Naive B cell (primary cell): Measurements from ENCODE around the gene SLC13A5. TPM values are rescaled to one million over a fixed set of nuclear protein-coding genes. Genes with fewer than 3 reads are reported as not detected.

Source experiments
- ATAC-seq, 2 donors: fragments of 150-1000 bp; cut with Tn5 transposase; 2 replicates each; pipeline ENCODE4 v1.10.0; 2021; ENCODE audit warnings: low read depth in 2 of 2, mild to moderate bottlenecking in 2 of 2, moderate library complexity in 2 of 2
- DNase-seq: peaks from one replicate; pipeline ENCODE4 v3.0.0; 2022
- H3K27ac Mint-ChIP-seq, 6 donors: one replicate each; pipeline ENCODE4 v1.8.0; 2020 to 2022; ENCODE audit warnings: mild to moderate bottlenecking in 6 of 6, mixed read lengths in 6 of 6, moderate library complexity in 5 of 6, inconsistent platforms in 2 of 6
- H3K27me3 Mint-ChIP-seq, 3 donors: one replicate each; pipeline ENCODE4 v1.8.0; 2021 to 2022; ENCODE audit warnings: mixed read lengths in 3 of 3, mild to moderate bottlenecking in 1 of 3
- H3K36me3 Mint-ChIP-seq, 2 donors: one replicate each; pipeline ENCODE4 v1.8.0; 2020 to 2022; ENCODE audit warnings: mixed read lengths in 2 of 2, inconsistent platforms in 1 of 2, mild to moderate bottlenecking in 1 of 2
- H3K4me1 Mint-ChIP-seq, 3 donors: one replicate each; pipeline ENCODE4 v1.8.0; 2020 to 2022; ENCODE audit warnings: mixed read lengths in 3 of 3, inconsistent platforms in 1 of 3, mild to moderate bottlenecking in 1 of 3, moderate library complexity in 1 of 3
- H3K4me3 Mint-ChIP-seq, 8 donors: one replicate each; pipeline ENCODE4 v1.8.0; 2020 to 2022; ENCODE audit warnings: mild to moderate bottlenecking in 8 of 8, mixed read lengths in 8 of 8, moderate library complexity in 8 of 8, inconsistent platforms in 2 of 8
- H3K9me3 Mint-ChIP-seq, 7 donors: one replicate each; pipeline ENCODE4 v1.8.0; 2020 to 2022; ENCODE audit warnings: mixed read lengths in 7 of 7, mild to moderate bottlenecking in 5 of 7, inconsistent platforms in 2 of 7, moderate library complexity in 1 of 7
- polyA plus RNA-seq, 6 donors: library from polyadenylated mRNA; unstranded; fragments of 300-500 nt; fragmentation: Illumina TruSeq; gene quantifications; one replicate each; pipeline ENCODE4 v1.2.3, GENCODE V29; 2021; ENCODE audit warnings: low read depth in 6 of 6

Gene SLC13A5
- polyA plus RNA-seq, 6 donors from 2014 or later: 0.37 TPM; not detected in 5

GRCh38 chr17:6729531-6729930, 16.4 kb upstream of the SLC13A5 start:
- H3K4me1 Mint-ChIP-seq: no peaks in the 10 kb centered on the region
- no peak overlapping the region for H3K27ac Mint-ChIP-seq
- peaks cover 0 to 2% (median 0%) of the 10 kb centered on the region in 7 donors for H3K9me3 Mint-ChIP-seq
- ATAC-seq (no peak), DNase-seq (no peak)
- H3K36me3 Mint-ChIP-seq: no peaks in the 10 kb centered on the region
- peaks cover 29 to 40% (median 34%) of the 10 kb centered on the region in 3 donors for H3K27me3 Mint-ChIP-seq
- no peak overlapping the region for H3K4me3 Mint-ChIP-seq

GRCh38 chr17:6724009-6724408, 10.8 kb upstream of the SLC13A5 start:
- Mint-ChIP-seq H3K36me3 (peaks cover 0 to 7% of the 10 kb centered on the region in 2 donors), H3K4me3 (no peak overlapping the region), H3K9me3 (peaks cover 0 to 5% (median 0%) of the 10 kb centered on the region in 7 donors), H3K27ac (peak overlapping the region in 1 of 6 donors; percentile 48), H3K4me1 (no peaks in the 10 kb centered on the region), H3K27me3 (peaks cover 44 to 60% (median 58%) of the 10 kb centered on the region in 3 donors)
- DNase-seq (no peak), ATAC-seq (no peak)

- Mint-ChIP-seq H3K27me3 (peaks cover 52 to 69% (median 66%) of the 10 kb centered on the region in 3 donors), H3K4me3 (no peak overlapping the region), H3K27ac (no peak overlapping the region), H3K36me3 (peaks cover 7 to 15% of the 10 kb centered on the region in 2 donors), H3K4me1 (no peaks in the 10 kb centered on the region), H3K9me3 (peaks cover 0 to 10% (median 3%) of the 10 kb centered on the region in 7 donors)
- ATAC-seq: no peak
- DNase-seq: no peak
These were observed 8.6 kb upstream of the SLC13A5 start for GRCh38 chr17:6721744-6722143.

GRCh38 chr17:6716736-6717135, 3.6 kb upstream of the SLC13A5 start:
- H3K36me3 Mint-ChIP-seq: peaks cover 7 to 28% of the 10 kb centered on the region in 2 donors
- DNase-seq: no peak
- H3K9me3 Mint-ChIP-seq: peaks cover 0 to 25% (median 15%) of the 10 kb centered on the region in 7 donors
- no peak overlapping the region for H3K4me3 Mint-ChIP-seq
- H3K27ac Mint-ChIP-seq: no peak overlapping the region
- H3K4me1 Mint-ChIP-seq: peaks cover 16 to 24% (median 18%) of the 10 kb centered on the region in 3 donors
- ATAC-seq: no peak
- H3K27me3 Mint-ChIP-seq: peaks cover 56 to 76% (median 75%) of the 10 kb centered on the region in 3 donors

- Mint-ChIP-seq H3K36me3 (peaks cover 7 to 35% of the 10 kb centered on the region in 2 donors), H3K27ac (no peak overlapping the region), H3K4me1 (peaks cover 20 to 25% (median 24%) of the 10 kb centered on the region in 3 donors), H3K9me3 (peaks cover 0 to 25% (median 15%) of the 10 kb centered on the region in 7 donors), H3K27me3 (peaks cover 55 to 86% (median 81%) of the 10 kb centered on the region in 3 donors), H3K4me3 (peak overlapping the region; percentile 13 to 84 (median 74))
- DNase-seq (no peak), ATAC-seq (no peak)
These were observed 1.2 kb upstream of the SLC13A5 start for GRCh38 chr17:6714315-6714874.

- Mint-ChIP-seq H3K9me3 (peaks cover 0 to 25% (median 15%) of the 10 kb centered on the region in 7 donors), H3K4me1 (peaks cover 20 to 25% (median 24%) of the 10 kb centered on the region in 3 donors), H3K4me3 (peak overlapping the region; percentile 13 to 84 (median 76)), H3K27ac (no peak overlapping the region), H3K27me3 (peaks cover 53 to 86% (median 84%) of the 10 kb centered on the region in 3 donors), H3K36me3 (peaks cover 7 to 35% of the 10 kb centered on the region in 2 donors)
- ATAC-seq (no peak), DNase-seq (no peak)
These were observed 726 bp upstream of the SLC13A5 start for GRCh38 chr17:6713918-6714271.

GRCh38 chr17:6712854-6713129, 377 bp downstream of the SLC13A5 start:
- Mint-ChIP-seq H3K27ac (peak overlapping the region in 1 of 6 donors; percentile 72), H3K9me3 (peaks cover 0 to 25% (median 11%) of the 10 kb centered on the region in 7 donors), H3K4me1 (peaks cover 20 to 25% (median 24%) of the 10 kb centered on the region in 3 donors), H3K4me3 (peak overlapping the region; percentile 48 to 83 (median 74)), H3K27me3 (peaks cover 59 to 91% (median 90%) of the 10 kb centered on the region in 3 donors), H3K36me3 (peaks cover 5 to 31% of the 10 kb centered on the region in 2 donors)
- no peak for DNase-seq
- ATAC-seq: no peak

- Mint-ChIP-seq H3K9me3 (peaks cover 0 to 25% (median 10%) of the 10 kb centered on the region in 7 donors), H3K4me3 (peak overlapping the region in 7 of 8 donors; percentile 71 to 83 (median 76)), H3K4me1 (peaks cover 20 to 25% (median 24%) of the 10 kb centered on the region in 3 donors), H3K36me3 (peaks cover 0 to 29% of the 10 kb centered on the region in 2 donors), H3K27me3 (peaks cover 53 to 92% (median 88%) of the 10 kb centered on the region in 3 donors), H3K27ac (no peak overlapping the region)
- ATAC-seq (no peak), DNase-seq (no peak)
These were observed 913 bp downstream of the SLC13A5 start for GRCh38 chr17:6712058-6712853.

GRCh38 chr17:6711681-6712057, 1.5 kb downstream of the SLC13A5 start:
- DNase-seq (no peak), ATAC-seq (no peak)
- Mint-ChIP-seq H3K9me3 (peaks cover 0 to 22% (median 10%) of the 10 kb centered on the region in 7 donors), H3K36me3 (peaks cover 0 to 26% of the 10 kb centered on the region in 2 donors), H3K27ac (no peak overlapping the region), H3K4me3 (peak overlapping the region in 4 of 8 donors; percentile 32 to 81 (median 76)), H3K27me3 (peaks cover 51 to 94% (median 91%) of the 10 kb centered on the region in 3 donors), H3K4me1 (peaks cover 20 to 25% (median 24%) of the 10 kb centered on the region in 3 donors)

GRCh38 chr17:6711081-6711674, 2.0 kb downstream of the SLC13A5 start:
- Mint-ChIP-seq H3K4me1 (peaks cover 20 to 25% (median 24%) of the 10 kb centered on the region in 3 donors), H3K27ac (no peak overlapping the region), H3K27me3 (peaks cover 48 to 94% (median 91%) of the 10 kb centered on the region in 3 donors), H3K9me3 (peaks cover 0 to 17% (median 7%) of the 10 kb centered on the region in 7 donors), H3K36me3 (peaks cover 0 to 21% of the 10 kb centered on the region in 2 donors), H3K4me3 (peak overlapping the region in 1 of 8 donors; percentile 66)
- no peak for ATAC-seq
- DNase-seq: no peak

GRCh38 chr17:6710317-6710716, 2.9 kb downstream of the SLC13A5 start:
- Mint-ChIP-seq H3K4me1 (peaks cover 20 to 25% (median 24%) of the 10 kb centered on the region in 3 donors), H3K27me3 (peaks cover 45 to 88% (median 84%) of the 10 kb centered on the region in 3 donors), H3K9me3 (peaks cover 0 to 9% (median 2%) of the 10 kb centered on the region in 7 donors), H3K4me3 (no peak overlapping the region), H3K27ac (no peak overlapping the region), H3K36me3 (peaks cover 0 to 18% of the 10 kb centered on the region in 2 donors)
- ATAC-seq (no peak), DNase-seq (no peak)

- H3K4me3 Mint-ChIP-seq: no peak overlapping the region
- H3K27ac Mint-ChIP-seq: no peak overlapping the region
- peaks cover 39 to 91% (median 81%) of the 10 kb centered on the region in 3 donors for H3K27me3 Mint-ChIP-seq
- peaks cover 9 to 17% (median 13%) of the 10 kb centered on the region in 3 donors for H3K4me1 Mint-ChIP-seq
- no peak for DNase-seq
- no peak for ATAC-seq
- peaks cover 0 to 2% (median 0%) of the 10 kb centered on the region in 7 donors for H3K9me3 Mint-ChIP-seq
- H3K36me3 Mint-ChIP-seq: peaks cover 0 to 7% of the 10 kb centered on the region in 2 donors
These were observed 4.7 kb downstream of the SLC13A5 start for GRCh38 chr17:6708357-6708961.

GRCh38 chr17:6706996-6707395, 6.2 kb downstream of the SLC13A5 start:
- H3K4me3 Mint-ChIP-seq: no peak overlapping the region
- peaks cover 39 to 83% (median 78%) of the 10 kb centered on the region in 3 donors for H3K27me3 Mint-ChIP-seq
- no peaks in the 10 kb centered on the region for H3K9me3 Mint-ChIP-seq
- no peak for DNase-seq
- H3K36me3 Mint-ChIP-seq: peaks cover 0 to 7% of the 10 kb centered on the region in 2 donors
- ATAC-seq: no peak
- peaks cover under 1 to 10% (median 4%) of the 10 kb centered on the region in 3 donors for H3K4me1 Mint-ChIP-seq
- no peak overlapping the region for H3K27ac Mint-ChIP-seq
